Measurements from ENCODE around the gene PRH2. TPM values are rescaled to one million over a fixed set of nuclear protein-coding genes. Genes with fewer than 3 reads are reported as not detected.

Gene PRH2
- polyA plus RNA-seq, 3 donors = not detected

DNA sequence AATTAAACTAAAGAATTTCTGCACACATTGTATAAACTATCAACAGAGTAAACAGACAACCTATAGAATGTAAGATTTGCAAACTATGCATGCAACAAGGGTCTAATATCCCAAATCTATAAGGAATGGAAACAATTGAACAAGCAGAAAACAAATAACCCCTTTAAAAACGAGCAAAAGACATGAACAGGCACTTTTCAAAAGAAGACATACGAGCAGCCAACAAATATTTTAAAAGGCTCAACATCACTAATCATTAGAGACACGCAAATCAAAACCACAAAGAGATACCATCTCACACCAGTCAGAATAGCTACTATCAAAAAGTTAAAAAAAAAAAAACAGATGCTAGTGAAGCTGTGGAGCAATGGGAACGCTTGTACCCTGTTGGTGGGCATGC lies 24.4 kb upstream of the PRH2 start:
- TF ChIP-seq, protein P1, sequence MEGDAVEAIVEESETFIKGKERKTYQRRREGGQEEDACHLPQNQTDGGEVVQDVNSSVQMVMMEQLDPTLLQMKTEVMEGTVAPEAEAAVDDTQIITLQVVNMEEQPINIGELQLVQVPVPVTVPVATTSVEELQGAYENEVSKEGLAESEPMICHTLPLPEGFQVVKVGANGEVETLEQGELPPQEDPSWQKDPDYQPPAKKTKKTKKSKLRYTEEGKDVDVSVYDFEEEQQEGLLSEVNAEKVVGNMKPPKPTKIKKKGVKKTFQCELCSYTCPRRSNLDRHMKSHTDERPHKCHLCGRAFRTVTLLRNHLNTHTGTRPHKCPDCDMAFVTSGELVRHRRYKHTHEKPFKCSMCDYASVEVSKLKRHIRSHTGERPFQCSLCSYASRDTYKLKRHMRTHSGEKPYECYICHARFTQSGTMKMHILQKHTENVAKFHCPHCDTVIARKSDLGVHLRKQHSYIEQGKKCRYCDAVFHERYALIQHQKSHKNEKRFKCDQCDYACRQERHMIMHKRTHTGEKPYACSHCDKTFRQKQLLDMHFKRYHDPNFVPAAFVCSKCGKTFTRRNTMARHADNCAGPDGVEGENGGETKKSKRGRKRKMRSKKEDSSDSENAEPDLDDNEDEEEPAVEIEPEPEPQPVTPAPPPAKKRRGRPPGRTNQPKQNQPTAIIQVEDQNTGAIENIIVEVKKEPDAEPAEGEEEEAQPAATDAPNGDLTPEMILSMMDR (IDR thresholded peaks at IDR 0.05) = no peak
- DNase-seq = no peak
- no peak overlapping the region for H3K4me2 ChIP-seq (replicated peaks; ENCODE audit: extremely low read depth, low read length, poor library complexity, severe bottlenecking)
- no peaks in the 10 kb centered on the region for H3K79me2 ChIP-seq (ENCODE audit: insufficient read depth, low read length)
- H3K36me3 ChIP-seq (replicated peaks in 1 of 2; ENCODE audit: control insufficient read depth in 1 of 2, insufficient read depth in 2 of 2, low read length in 2 of 2) = no peaks in the 10 kb centered on the region
- no peak overlapping the region for H3K27ac ChIP-seq (ENCODE audit: low read depth in 1 of 2, low read length in 2 of 2)
- H3K9me3 ChIP-seq (replicated peaks in 1 of 2; ENCODE audit: control insufficient read depth in 1 of 2, insufficient read depth in 1 of 2, low read length in 2 of 2) = peaks cover 23 to 25% of the 10 kb centered on the region in 2 donors
- Mint-ChIP-seq H3K27ac (no peak overlapping the region), H3K9me3 (peaks cover 2 to 38% (median 30%) of the 10 kb centered on the region in 7 donors), H3K4me3 (no peak overlapping the region), H3K36me3 (peaks cover 2 to 14% of the 10 kb centered on the region in 2 donors), H3K27me3 (ENCODE audit: low read depth in 3 of 3) (peaks cover 0 to 1% (median 0%) of the 10 kb centered on the region in 3 donors), H3K4me1 (no peaks in the 10 kb centered on the region)
- 80% methylated on average over 1 of the region's 4 CpGs for WGBS (ENCODE audit: insufficient coverage)
- H2AFZ ChIP-seq (ENCODE audit: insufficient read depth, low read depth, low read length, poor library complexity, severe bottlenecking) = no peak overlapping the region
- no peaks in the 10 kb centered on the region for H3K27me3 ChIP-seq (ENCODE audit: control insufficient read depth in 2 of 2, insufficient read depth in 2 of 2, low read length in 2 of 2)
- no peaks in the 10 kb centered on the region for H4K20me1 ChIP-seq (ENCODE audit: insufficient read depth, low read length)
- intact Hi-C loops (cut with micrococcal nuclease) = no loop called here
- H3K9ac ChIP-seq (ENCODE audit: insufficient read depth, low read length, poor library complexity, severe bottlenecking) = no peak overlapping the region
- no peak overlapping the region for H3K4me3 ChIP-seq (replicated peaks in 1 of 3; ENCODE audit: low read depth in 2 of 3, low read length in 3 of 3)
- no peaks in the 10 kb centered on the region for H3K4me1 ChIP-seq (ENCODE audit: control insufficient read depth in 1 of 2, insufficient read depth in 2 of 2, low read length in 2 of 2)

DNA sequence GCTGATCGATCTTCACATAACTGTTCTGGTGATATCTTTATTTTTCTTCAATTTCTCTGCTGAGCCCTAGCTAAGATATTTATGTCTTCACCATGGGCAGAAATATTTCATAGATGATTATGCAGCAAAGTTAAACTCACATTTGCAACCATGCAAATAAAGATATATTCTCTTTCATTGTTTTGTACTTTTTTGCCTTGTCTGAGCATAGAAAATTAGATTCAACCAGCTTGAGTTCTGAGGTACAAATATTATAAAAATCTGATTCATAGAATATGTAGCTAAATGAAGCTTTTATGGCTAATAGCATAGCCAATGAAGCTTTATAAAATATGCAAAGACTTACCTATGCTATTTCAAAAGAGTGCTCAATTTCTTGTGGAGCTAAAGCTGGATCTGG lies 19.6 kb upstream of the PRH2 start, which contains the start of gene TAS2R13:
Gene TAS2R13, minus strand, starts transcription at position 101 of the 400 bp plus-strand sequence. CDS start 264 bp downstream, outside the sequence.
- no peaks in the 10 kb centered on the region for H3K36me3 ChIP-seq (replicated peaks in 1 of 2; ENCODE audit: control insufficient read depth in 1 of 2, insufficient read depth in 2 of 2, low read length in 2 of 2)
- Mint-ChIP-seq H3K4me3 (no peak within 1 kb of the TSS), H3K9me3 (peaks cover 0 to 12% (median 6%) of the 10 kb centered on the region in 7 donors), H3K27me3 (ENCODE audit: low read depth in 3 of 3) (no peaks in the 10 kb centered on the region), H3K27ac (no peak within 1 kb of the TSS), H3K36me3 (peaks cover 0 to 3% of the 10 kb centered on the region in 2 donors), H3K4me1 (peaks cover 2% of the 10 kb centered on the region)
- H4K20me1 ChIP-seq (ENCODE audit: insufficient read depth, low read length) = no peaks in the 10 kb centered on the region
- H3K9ac ChIP-seq (ENCODE audit: insufficient read depth, low read length, poor library complexity, severe bottlenecking) = no peak within 1 kb of the TSS
- no peak within 1 kb of the TSS for H3K27ac ChIP-seq (ENCODE audit: low read depth in 1 of 2, low read length in 2 of 2)
- H3K9me3 ChIP-seq (replicated peaks in 1 of 2; ENCODE audit: control insufficient read depth in 1 of 2, insufficient read depth in 1 of 2, low read length in 2 of 2) = peaks cover 3 to 8% of the 10 kb centered on the region in 2 donors
- intact Hi-C loops (cut with micrococcal nuclease) = no loop called here
- WGBS (ENCODE audit: insufficient coverage) = no CpG with 5 or more reads among the region's 1 CpG
- no peak within 1 kb of the TSS for H2AFZ ChIP-seq (ENCODE audit: insufficient read depth, low read depth, low read length, poor library complexity, severe bottlenecking)
- no peaks in the 10 kb centered on the region for H3K79me2 ChIP-seq (ENCODE audit: insufficient read depth, low read length)
- no peaks in the 10 kb centered on the region for H3K4me1 ChIP-seq (ENCODE audit: control insufficient read depth in 1 of 2, insufficient read depth in 2 of 2, low read length in 2 of 2)
- no peak for DNase-seq
- H3K27me3 ChIP-seq (ENCODE audit: control insufficient read depth in 2 of 2, insufficient read depth in 2 of 2, low read length in 2 of 2) = no peaks in the 10 kb centered on the region
- H3K4me2 ChIP-seq (replicated peaks; ENCODE audit: extremely low read depth, low read length, poor library complexity, severe bottlenecking) = no peak within 1 kb of the TSS
- no peak within 1 kb of the TSS for H3K4me3 ChIP-seq (replicated peaks in 1 of 3; ENCODE audit: low read depth in 2 of 3, low read length in 3 of 3)
- TF ChIP-seq, protein P1 (IDR thresholded peaks at IDR 0.05) = no peak

Data from CD14-positive monocyte (primary cell).